Adrenal gland (tissue), 5 donors: ENCODE measurements around the gene SRC.

Experiments used
- CTCF ChIP-seq, 6 experiments: fragments of 450-650 bp in 4 of 6; fragments of 200-600 bp in 2 of 6; sonication (generic) in 1 of 6; IDR thresholded peaks; 1 replicate in 5 of 6; 2 replicates in 1 of 6; pipeline versions ENCODE4 v1.5.1 to v1.8.0; 2016 to 2021; ENCODE audit warnings: antibody characterized with exemption in 6 of 6, mild to moderate bottlenecking in 2 of 6, moderate library complexity in 1 of 6
- POLR2A ChIP-seq, 2 donors: fragments of 450-650 bp; IDR thresholded peaks; one replicate each; pipeline ENCODE4 v1.6.1; 2017; ENCODE audit warnings: antibody characterized with exemption in 2 of 2, mild to moderate bottlenecking in 2 of 2, moderate library complexity in 1 of 2
- donor health status: DM: no; HTN: no; CAD: no.

- no peak for TF ChIP-seq CTCF (IDR thresholded peaks at IDR 0.05)
- no peak for TF ChIP-seq POLR2A (IDR thresholded peaks at IDR 0.05)
Observed at GRCh38 chr20:37454636-37455385, 108.9 kb downstream of the SRC start.
